GM12864 (cell line): ENCODE measurements around the gene EEF1E1.

Experiments
- DNase-seq: peaks from one replicate; pipeline ENCODE4 v3.0.0-alpha.2; 2011; ENCODE audit warnings: low read depth
- H3K4me3 ChIP-seq: 2 replicates; pipeline ENCODE4 v1.5.1; 2011; ENCODE audit warnings: mild to moderate bottlenecking, low read depth, low read length, control low read depth
- CTCF ChIP-seq: IDR thresholded peaks from 2 replicates; pipeline ENCODE4 v1.5.1; 2011; ENCODE audit warnings: low read depth, mild to moderate bottlenecking, moderate library complexity, low read length, control low read depth, inconsistent platforms; ENCODE audit errors: missing control alignments

Gene EEF1E1

GRCh38 chr6:8082954-8083858 lies 19.1 kb downstream of the EEF1E1 start:
- no peak overlapping the region for H3K4me3 ChIP-seq
- no peak for TF ChIP-seq CTCF
- DNase-seq = no peak

- no peak for DNase-seq
- no peak overlapping the region for H3K4me3 ChIP-seq
- TF ChIP-seq CTCF = no peak
Observed at GRCh38 chr6:8082572-8082953, 19.8 kb downstream of the EEF1E1 start.

GRCh38 chr6:8080362-8081151 lies 21.8 kb downstream of the EEF1E1 start:
- no peak overlapping the region for H3K4me3 ChIP-seq
- no peak for DNase-seq
- TF ChIP-seq CTCF = no peak

GRCh38 chr6:8079126-8079525 lies 23.2 kb downstream of the EEF1E1 start:
- no peak for DNase-seq
- TF ChIP-seq CTCF = no peak

GRCh38 chr6:8077991-8078390 lies 24.4 kb downstream of the EEF1E1 start:
- TF ChIP-seq CTCF = no peak
- DNase-seq = no peak
- H3K4me3 ChIP-seq = no peak overlapping the region

More at GRCh38 chr6:8079126-8079525, 23.2 kb downstream of the EEF1E1 start:
- no peak overlapping the region for H3K4me3 ChIP-seq

- H3K4me3 ChIP-seq = no peak overlapping the region
- DNase-seq = no peak
- no peak for TF ChIP-seq CTCF
Observed at GRCh38 chr6:8075704-8076103, 26.6 kb downstream of the EEF1E1 start.
